ENCODE results near the gene MSI2.

- TF ChIP-seq CSRNP3 (CRISPR knock-in tag; IDR thresholded peaks at IDR 0.05) (no peak), TOX (CRISPR knock-in tag; IDR thresholded peaks at IDR 0.05; ENCODE audit: borderline replicate concordance) (no peak), ZNF8 (CRISPR knock-in tag; IDR thresholded peaks at IDR 0.05) (no peak), RARB (CRISPR knock-in tag; IDR thresholded peaks at IDR 0.05) (no peak), ZFP30 (CRISPR knock-in tag; IDR thresholded peaks at IDR 0.05) (no peak), TCF4 (CRISPR knock-in tag; IDR thresholded peaks at IDR 0.05; ENCODE audit: borderline replicate concordance) (no peak), SNAI2 (CRISPR knock-in tag; IDR thresholded peaks at IDR 0.05) (no peak), ZC3H10 (CRISPR knock-in tag; IDR thresholded peaks at IDR 0.05) (no peak)
Measured at GRCh38 chr17:57501016-57501415, 244.7 kb downstream of the MSI2 start.
